ENCODE measurements around the gene CAVIN2.

The CAVIN2 gene

GRCh38 chr2:191866675-191867506 lies 20.0 kb upstream of the CAVIN2 start:
- peak; percentile 96 for DNase-seq (ENCODE audit: low read depth)
- H3K4me3 ChIP-seq (ENCODE audit: control insufficient read depth, low read depth, low read length), result no peak overlapping the region
- TF ChIP-seq CTCF (conservative IDR thresholded peaks at IDR 0.05; ENCODE audit: control insufficient read depth, insufficient read depth, low read depth, low read length), result no peak

GRCh38 chr2:191866195-191866594 lies 19.3 kb upstream of the CAVIN2 start:
- no peak for DNase-seq (ENCODE audit: low read depth)
- no peak overlapping the region for H3K4me3 ChIP-seq (ENCODE audit: control insufficient read depth, low read depth, low read length)
- no peak for TF ChIP-seq CTCF (conservative IDR thresholded peaks at IDR 0.05; ENCODE audit: control insufficient read depth, insufficient read depth, low read depth, low read length)

GRCh38 chr2:191864628-191865374 lies 17.9 kb upstream of the CAVIN2 start:
- peak; percentile 56 for DNase-seq (ENCODE audit: low read depth)
- no peak for TF ChIP-seq CTCF (conservative IDR thresholded peaks at IDR 0.05; ENCODE audit: control insufficient read depth, insufficient read depth, low read depth, low read length)
- H3K4me3 ChIP-seq (ENCODE audit: control insufficient read depth, low read depth, low read length), result no peak overlapping the region

- DNase-seq (ENCODE audit: low read depth), result peak; percentile 26
- TF ChIP-seq CTCF (conservative IDR thresholded peaks at IDR 0.05; ENCODE audit: control insufficient read depth, insufficient read depth, low read depth, low read length), result no peak
- H3K4me3 ChIP-seq (ENCODE audit: control insufficient read depth, low read depth, low read length), result no peak overlapping the region
Observed at GRCh38 chr2:191863988-191864387, 17.1 kb upstream of the CAVIN2 start.

- no peak for TF ChIP-seq CTCF (conservative IDR thresholded peaks at IDR 0.05; ENCODE audit: control insufficient read depth, insufficient read depth, low read depth, low read length)
- peak; percentile 61 for DNase-seq (ENCODE audit: low read depth)
- H3K4me3 ChIP-seq (ENCODE audit: control insufficient read depth, low read depth, low read length), result no peak overlapping the region
Observed at GRCh38 chr2:191862156-191862775, 15.4 kb upstream of the CAVIN2 start.

- no peak overlapping the region for H3K4me3 ChIP-seq (ENCODE audit: control insufficient read depth, low read depth, low read length)
- no peak for DNase-seq (ENCODE audit: low read depth)
- no peak for TF ChIP-seq CTCF (conservative IDR thresholded peaks at IDR 0.05; ENCODE audit: control insufficient read depth, insufficient read depth, low read depth, low read length)
Observed at GRCh38 chr2:191860760-191861466, 14.0 kb upstream of the CAVIN2 start.
